Breast epithelium (tissue), 3 donors: Measurements from ENCODE around the gene MAML3.

Experiments used
- CTCF ChIP-seq, 3 donors: fragments of 450-650 bp; IDR thresholded peaks; one replicate each; pipeline ENCODE4 v1.5.1; 2016 to 2017; ENCODE audit warnings: antibody characterized with exemption in 3 of 3, mild to moderate bottlenecking in 3 of 3, moderate library complexity in 3 of 3
- POLR2A ChIP-seq: fragments of 450-650 bp; IDR thresholded peaks from one replicate; pipeline ENCODE4 v1.6.1; 2016; ENCODE audit warnings: antibody characterized with exemption, mild to moderate bottlenecking, moderate library complexity

- TF ChIP-seq CTCF (IDR thresholded peaks at IDR 0.05): no peak
- no peak for TF ChIP-seq POLR2A
Observed at GRCh38 chr4:139819082-139819481, 334.9 kb downstream of the MAML3 start.
